ENCODE results near the gene KRT6C. TPM values are rescaled to one million over a fixed set of nuclear protein-coding genes. Genes with fewer than 3 reads are reported as not detected.
"Not testable (repeated sequence)": the region's sequence is repeated elsewhere in the genome, so short reads cannot be mapped to it uniquely, and the experiment has no call there.

The KRT6C gene
- total RNA-seq, 4 donors from 2014 or later, result 0.13 to 11.0 (median 1.0) TPM; not detected in 1

DNA sequence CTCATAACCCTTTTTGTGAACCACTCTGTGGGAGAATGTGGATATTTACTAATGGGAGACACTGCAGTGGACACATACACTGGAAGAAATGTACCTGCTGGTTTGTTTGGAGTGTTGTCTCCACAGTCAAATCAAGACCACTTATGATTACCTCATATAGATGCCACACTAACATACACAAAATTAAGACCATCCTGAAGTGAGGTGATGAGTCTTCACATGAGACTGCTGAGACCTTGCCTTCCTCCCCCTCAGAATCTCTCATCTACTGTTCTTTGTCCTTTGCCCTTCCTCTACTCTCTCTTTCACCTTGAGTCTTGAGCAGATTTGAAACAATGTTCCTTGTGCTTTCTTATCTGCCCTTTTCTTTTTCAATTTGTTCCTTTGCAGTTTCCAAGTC lies 15.1 kb upstream of the KRT6C start:
- DNase-seq (ENCODE audit: low spot score in 2 of 2), result no peak
- H3K4me3 ChIP-seq (ENCODE audit: low read depth, poor library complexity, severe bottlenecking), result no peak overlapping the region
- intact Hi-C loops (cut with DNase I; ENCODE audit: low total_unique reads), result no loop called here
- TF ChIP-seq, protein P1, sequence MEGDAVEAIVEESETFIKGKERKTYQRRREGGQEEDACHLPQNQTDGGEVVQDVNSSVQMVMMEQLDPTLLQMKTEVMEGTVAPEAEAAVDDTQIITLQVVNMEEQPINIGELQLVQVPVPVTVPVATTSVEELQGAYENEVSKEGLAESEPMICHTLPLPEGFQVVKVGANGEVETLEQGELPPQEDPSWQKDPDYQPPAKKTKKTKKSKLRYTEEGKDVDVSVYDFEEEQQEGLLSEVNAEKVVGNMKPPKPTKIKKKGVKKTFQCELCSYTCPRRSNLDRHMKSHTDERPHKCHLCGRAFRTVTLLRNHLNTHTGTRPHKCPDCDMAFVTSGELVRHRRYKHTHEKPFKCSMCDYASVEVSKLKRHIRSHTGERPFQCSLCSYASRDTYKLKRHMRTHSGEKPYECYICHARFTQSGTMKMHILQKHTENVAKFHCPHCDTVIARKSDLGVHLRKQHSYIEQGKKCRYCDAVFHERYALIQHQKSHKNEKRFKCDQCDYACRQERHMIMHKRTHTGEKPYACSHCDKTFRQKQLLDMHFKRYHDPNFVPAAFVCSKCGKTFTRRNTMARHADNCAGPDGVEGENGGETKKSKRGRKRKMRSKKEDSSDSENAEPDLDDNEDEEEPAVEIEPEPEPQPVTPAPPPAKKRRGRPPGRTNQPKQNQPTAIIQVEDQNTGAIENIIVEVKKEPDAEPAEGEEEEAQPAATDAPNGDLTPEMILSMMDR (IDR thresholded peaks at IDR 0.05), result no peak
- TF ChIP-seq POLR2A (IDR thresholded peaks at IDR 0.05), result no peak

DNA sequence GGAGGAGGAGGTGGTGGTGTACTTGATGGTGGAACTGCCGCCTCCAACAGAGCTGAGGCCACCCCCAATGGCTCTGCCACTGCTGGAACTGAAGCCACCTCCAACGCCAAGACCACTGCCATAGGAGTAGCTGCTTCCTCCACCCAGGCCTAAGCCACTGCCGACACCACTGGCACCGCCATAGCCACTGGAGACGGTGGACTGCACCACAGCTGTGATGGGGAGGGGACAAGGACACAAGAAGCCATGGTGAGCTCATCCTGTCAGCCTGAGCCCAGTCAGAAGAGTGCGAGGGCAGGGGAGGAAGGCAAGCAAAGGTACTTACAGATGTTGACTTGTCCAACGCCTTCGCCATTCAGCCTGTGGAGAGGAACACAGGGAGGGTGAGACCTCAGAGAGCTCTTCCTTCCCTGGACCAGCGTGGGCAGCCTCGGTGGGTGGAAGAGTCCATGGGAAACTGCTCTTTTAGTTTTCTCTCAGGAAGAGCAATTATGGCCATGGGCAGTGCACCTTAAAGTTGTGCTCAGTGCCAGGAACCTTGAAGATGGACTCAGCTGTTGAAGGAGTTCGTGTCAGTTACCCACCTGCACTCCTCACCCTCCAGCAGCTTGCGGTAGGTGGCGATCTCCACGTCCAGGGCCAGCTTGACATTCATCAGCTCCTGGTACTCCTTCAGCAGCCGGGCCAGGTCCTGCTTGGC lies 14.3 kb upstream of the KRT6C start:
- intact Hi-C loops (cut with DNase I; ENCODE audit: low total_unique reads); DNase-seq (ENCODE audit: low spot score in 2 of 2); H3K4me3 ChIP-seq (ENCODE audit: low read depth, poor library complexity, severe bottlenecking): not testable (repeated sequence)
- WGBS, 2 donors, result 91 to 92% methylated on average over 10 to 11 of the region's 15 CpGs

- WGBS, 2 donors, result 52 to 100% methylated on average over 1 of the region's 1 CpG
- intact Hi-C loops (cut with DNase I; ENCODE audit: low total_unique reads), result no loop called here
- DNase-seq (ENCODE audit: low spot score in 2 of 2), result no peak
- no peak overlapping the region for H3K4me3 ChIP-seq (ENCODE audit: low read depth, poor library complexity, severe bottlenecking)
- no peak for TF ChIP-seq POLR2A (IDR thresholded peaks at IDR 0.05)
- TF ChIP-seq, protein P1 (IDR thresholded peaks at IDR 0.05), result no peak
Measured at GRCh38 chr12:52487211-52487610, 13.6 kb upstream of the KRT6C start.

DNA sequence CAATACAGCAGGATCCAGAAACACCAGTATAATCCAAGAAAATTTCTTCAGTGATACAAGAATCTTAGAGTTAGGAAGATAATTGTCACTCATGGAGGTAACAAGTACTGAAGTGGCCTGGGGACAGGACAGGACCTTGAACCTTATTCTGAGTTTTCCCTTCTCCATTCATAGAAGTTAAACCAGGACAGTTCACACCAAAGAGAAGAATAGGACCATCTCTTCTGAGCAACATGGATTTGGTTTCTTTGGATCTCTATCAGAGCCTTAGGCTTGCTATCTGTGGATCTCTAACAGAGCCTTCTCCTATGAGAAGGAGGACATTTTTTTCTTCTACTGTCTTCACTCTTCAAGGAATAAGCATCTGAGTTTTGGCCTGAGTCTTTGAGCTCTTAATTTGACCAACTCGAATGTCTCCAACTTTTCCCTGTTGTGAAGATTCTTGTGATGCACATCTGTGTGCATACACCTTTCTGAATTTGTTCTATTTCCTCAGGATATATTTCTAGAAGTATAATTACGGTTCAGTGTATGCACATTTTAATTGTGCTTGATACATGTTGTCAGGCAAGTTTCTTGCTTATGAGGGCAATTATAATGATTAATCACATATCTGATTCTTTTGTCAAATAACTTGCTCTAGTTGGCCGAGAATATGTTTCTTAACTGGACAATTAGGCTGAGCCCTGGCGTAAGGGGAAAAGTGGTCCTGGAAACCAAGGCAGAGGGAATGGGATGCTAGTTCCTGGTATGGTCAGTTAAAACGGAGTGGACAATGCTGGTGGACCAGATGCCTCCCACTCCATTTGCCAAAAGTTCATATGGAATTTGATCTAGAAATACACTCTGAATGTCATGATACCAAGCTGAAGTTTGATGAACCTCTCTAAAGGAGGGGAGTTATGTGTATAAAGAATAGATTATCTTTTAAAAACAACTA lies 12.8 kb upstream of the KRT6C start:
- no peak for DNase-seq (ENCODE audit: low spot score in 2 of 2)
- TF ChIP-seq, protein P1 (IDR thresholded peaks at IDR 0.05), result no peak
- TF ChIP-seq POLR2A (IDR thresholded peaks at IDR 0.05), result no peak
- WGBS, 2 donors, result 65 to 66% methylated on average over 5 of the region's 5 CpGs
- intact Hi-C loops (cut with DNase I; ENCODE audit: low total_unique reads), result no loop called here
- no peak overlapping the region for H3K4me3 ChIP-seq (ENCODE audit: low read depth, poor library complexity, severe bottlenecking)

DNA sequence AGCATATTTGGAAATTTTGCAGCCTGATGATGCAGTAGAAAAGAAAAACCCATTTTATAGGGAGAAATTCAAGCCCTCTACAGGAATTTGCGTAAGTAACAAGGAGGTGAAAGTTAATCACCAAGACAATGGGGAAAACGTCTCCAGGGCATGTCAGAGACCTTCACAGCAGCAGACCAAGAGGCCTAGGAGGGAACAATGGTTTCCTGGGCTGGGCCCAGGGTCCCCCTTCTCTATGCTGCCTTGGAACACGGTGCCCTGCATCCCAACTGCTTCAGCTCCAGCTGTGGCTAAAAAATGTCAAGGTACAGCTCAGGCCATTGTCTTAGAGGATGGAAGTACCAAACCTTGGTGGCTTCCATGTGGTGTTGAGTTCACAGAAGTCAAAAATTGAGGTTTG lies 6.5 kb upstream of the KRT6C start:
- DNase-seq (ENCODE audit: low spot score in 2 of 2), result no peak
- intact Hi-C loops (cut with DNase I; ENCODE audit: low total_unique reads), result no loop called here
- TF ChIP-seq, protein P1 (IDR thresholded peaks at IDR 0.05), result no peak
- no peak for TF ChIP-seq POLR2A (IDR thresholded peaks at IDR 0.05)
- WGBS, 2 donors, result 59 to 64% methylated on average over 3 of the region's 3 CpGs
- H3K4me3 ChIP-seq (ENCODE audit: low read depth, poor library complexity, severe bottlenecking), result no peak overlapping the region

DNA sequence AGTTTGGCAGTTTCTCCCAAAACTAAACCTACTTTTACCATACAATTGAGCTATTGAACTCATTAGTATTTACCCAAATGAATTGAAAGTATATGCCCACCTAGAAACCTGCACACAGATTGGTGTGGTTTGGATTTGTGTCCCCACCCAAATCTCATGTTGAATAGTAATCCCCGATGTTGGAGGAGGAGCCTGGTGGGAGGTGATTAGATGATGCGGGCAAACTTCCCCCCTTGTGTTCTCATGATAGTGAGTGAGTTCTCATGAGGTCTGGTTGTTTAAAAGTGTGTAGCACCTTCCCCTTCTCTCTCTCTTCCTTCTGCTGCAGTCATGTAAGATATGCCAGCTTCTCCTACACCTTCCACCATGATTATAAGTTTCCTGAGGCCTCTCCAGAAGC lies 4.0 kb upstream of the KRT6C start:
- intact Hi-C loops (cut with DNase I; ENCODE audit: low total_unique reads), result no loop called here
- DNase-seq (ENCODE audit: low spot score in 2 of 2), result no peak
- TF ChIP-seq, protein P1 (IDR thresholded peaks at IDR 0.05), result no peak
- no peak for TF ChIP-seq POLR2A (IDR thresholded peaks at IDR 0.05)
- no peak overlapping the region for H3K4me3 ChIP-seq (ENCODE audit: low read depth, poor library complexity, severe bottlenecking)
- 65 to 96% methylated on average over 2 of the region's 2 CpGs for WGBS, 2 donors

Measured in lower leg skin (tissue), 4 donors.